ENCODE data around the gene RND3.

DNA sequence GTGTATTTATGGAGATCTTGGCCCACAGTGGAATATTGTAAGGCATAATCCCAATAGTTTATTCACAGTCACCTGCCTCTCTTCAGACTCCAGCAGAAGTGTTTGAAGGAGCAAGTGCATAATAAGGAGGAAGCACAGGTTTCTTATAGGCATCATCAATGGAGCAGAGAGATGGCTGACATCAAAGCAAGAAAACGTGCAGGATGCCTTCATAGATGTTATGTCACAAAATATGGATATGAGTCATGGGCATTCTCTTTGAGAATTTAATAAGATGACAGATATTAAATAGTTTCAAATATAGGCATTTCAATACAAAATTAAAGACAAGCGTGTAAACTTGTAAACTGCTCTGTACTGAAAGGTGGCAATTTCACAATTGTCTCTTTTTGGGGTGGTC, 4.0 kb upstream of the RND3 start:
- TF ChIP-seq POLR2A (IDR thresholded peaks at IDR 0.05) = no peak
- TF ChIP-seq CTCF (IDR thresholded peaks at IDR 0.05) = no peak

Data from body of pancreas (tissue), 4 donors.